HAP-1 (cell line): ENCODE measurements around the gene CAV2.

Experiments used
- DNase-seq, 2 experiments: peaks; one replicate each; pipeline ENCODE4 v3.0.0-alpha.2; 2016 to 2020; ENCODE audit warnings: low spot score in 2 of 2
- H3K27me3 ChIP-seq: fragments of 250-450 bp; sonication (Bioruptor Pico); 2 replicates; pipeline ENCODE4 v1.5.1; 2020; ENCODE audit warnings: low read depth, mild to moderate bottlenecking, moderate library complexity
- H3K36me3 ChIP-seq: fragments of 250-450 bp; sonication (Bioruptor Pico); replicated peaks from 2 replicates; pipeline ENCODE4 v1.5.1; 2020; ENCODE audit warnings: mild to moderate bottlenecking
- H3K4me1 ChIP-seq: fragments of 250-450 bp; sonication (Bioruptor Pico); 2 replicates; pipeline ENCODE4 v1.5.1; 2020; ENCODE audit warnings: mild to moderate bottlenecking
- H3K4me3 ChIP-seq: fragments of 250-450 bp; sonication (Bioruptor Pico); 2 replicates; pipeline ENCODE4 v1.5.1; 2020; ENCODE audit warnings: mild to moderate bottlenecking, moderate library complexity
- H3K9me3 ChIP-seq: fragments of 250-450 bp; sonication (Bioruptor Pico); 2 replicates; pipeline ENCODE4 v1.5.1; 2020; ENCODE audit warnings: mild to moderate bottlenecking, moderate library complexity
- in situ Hi-C: fragments of 300-500 bp; cut with MboI; formaldehyde crosslinking; loops from 3 replicates; pipeline ENCODE4 v1.14.3; 2020; ENCODE audit warnings: low sequenced_read_pairs, inconsistent platforms, mixed read lengths

CAV2 gene

GRCh38 chr7:116502201-116503096 is 2.9 kb downstream of the CAV2 start:
- Histone ChIP-seq H3K4me1 (peaks cover 10% of the 10 kb centered on the region), H3K4me3 (no peak overlapping the region), H3K36me3 (peaks cover 2% of the 10 kb centered on the region; the same call in 1 of the 2 replicates), H3K9me3 (no peaks in the 10 kb centered on the region), H3K27me3 (no peaks in the 10 kb centered on the region)
- DNase-seq: no peak
- in situ Hi-C loops: no loop called here

- Histone ChIP-seq H3K27me3 (no peaks in the 10 kb centered on the region), H3K4me1 (peaks cover 10% of the 10 kb centered on the region), H3K36me3 (peaks cover 2% of the 10 kb centered on the region; the same call in 1 of the 2 replicates), H3K9me3 (no peaks in the 10 kb centered on the region), H3K4me3 (no peak overlapping the region)
- in situ Hi-C loops: no loop called here
- DNase-seq: no peak
These were observed 4.3 kb downstream of the CAV2 start for GRCh38 chr7:116503835-116504234.

DNA sequence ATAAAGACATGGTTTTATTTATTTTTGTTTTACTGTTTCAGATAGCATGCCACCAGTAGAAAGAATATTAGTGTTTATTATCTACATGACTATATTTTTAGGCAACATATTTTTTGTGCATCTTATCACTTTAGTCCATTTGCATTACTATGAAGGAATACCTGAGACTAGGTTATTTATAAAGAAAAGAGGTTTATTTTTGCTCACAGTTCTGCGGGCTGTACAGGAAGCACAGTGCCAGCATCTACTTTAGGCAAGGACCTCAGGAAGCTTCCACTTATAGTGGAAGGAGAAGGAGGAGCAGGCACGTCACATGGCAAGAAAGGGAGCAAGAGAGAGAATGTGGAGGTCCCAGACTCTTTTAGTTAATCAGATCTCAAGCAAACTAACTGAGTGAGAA is 5.7 kb downstream of the CAV2 start:
- H3K9me3 ChIP-seq: no peaks in the 10 kb centered on the region
- no peak overlapping the region for H3K4me3 ChIP-seq
- in situ Hi-C loops: no loop called here
- H3K27me3 ChIP-seq: no peaks in the 10 kb centered on the region
- H3K36me3 ChIP-seq: peaks cover 2% of the 10 kb centered on the region; the same call in 1 of the 2 replicates
- peaks cover 4% of the 10 kb centered on the region for H3K4me1 ChIP-seq
- DNase-seq: no peak

DNA sequence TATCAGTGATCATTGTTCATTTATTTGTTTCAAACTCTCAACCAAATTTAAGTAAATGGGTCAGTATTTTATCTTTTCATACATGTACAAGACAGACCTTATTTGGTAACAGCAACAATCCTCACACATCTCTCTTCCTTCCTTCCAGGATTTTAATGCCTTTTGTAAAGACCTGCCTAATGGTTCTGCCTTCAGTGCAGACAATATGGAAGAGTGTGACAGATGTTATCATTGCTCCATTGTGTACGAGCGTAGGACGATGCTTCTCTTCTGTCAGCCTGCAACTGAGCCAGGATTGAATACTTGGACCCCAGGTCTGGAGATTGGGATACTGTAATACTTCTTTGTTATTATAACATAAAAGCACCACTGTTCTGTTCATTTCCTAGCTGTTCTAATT is 6.3 kb downstream of the CAV2 start:
- H3K9me3 ChIP-seq: no peaks in the 10 kb centered on the region
- no peak for DNase-seq
- H3K4me3 ChIP-seq: no peak overlapping the region
- H3K36me3 ChIP-seq: peaks cover 2% of the 10 kb centered on the region; the same call in 1 of the 2 replicates
- in situ Hi-C loops: no loop called here
- no peaks in the 10 kb centered on the region; the same call in 1 of the 2 replicates for H3K4me1 ChIP-seq
- no peaks in the 10 kb centered on the region for H3K27me3 ChIP-seq

DNA sequence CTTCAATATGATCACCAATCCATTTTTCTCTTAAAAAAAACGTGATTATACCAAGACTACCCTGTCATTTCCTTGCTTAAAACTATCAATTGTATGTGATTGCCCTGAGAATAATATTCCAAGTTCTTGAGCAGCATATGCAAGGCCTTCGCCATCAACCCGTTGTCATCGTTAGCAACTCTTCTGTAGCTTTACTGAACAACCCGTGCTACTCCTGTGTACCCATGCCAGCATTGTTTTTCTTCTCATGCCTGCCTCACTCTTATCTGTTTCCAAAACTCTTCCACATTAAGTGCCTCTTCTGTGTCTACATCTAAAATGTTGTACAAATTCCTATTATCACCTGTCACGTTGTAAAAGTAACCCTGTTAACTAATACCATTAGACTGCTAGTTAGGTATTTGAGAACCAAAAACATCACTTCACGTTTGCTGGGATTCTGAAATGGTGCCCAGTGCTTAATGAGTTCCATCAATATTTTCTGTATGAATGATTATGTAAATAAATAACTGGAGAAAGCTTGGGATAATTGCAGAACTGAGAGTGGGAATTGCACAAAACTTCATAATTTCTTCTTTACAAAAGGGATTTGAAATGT is 10.5 kb downstream of the CAV2 start:
- no peak for DNase-seq
- H3K4me1 ChIP-seq: no peaks in the 10 kb centered on the region

DNA sequence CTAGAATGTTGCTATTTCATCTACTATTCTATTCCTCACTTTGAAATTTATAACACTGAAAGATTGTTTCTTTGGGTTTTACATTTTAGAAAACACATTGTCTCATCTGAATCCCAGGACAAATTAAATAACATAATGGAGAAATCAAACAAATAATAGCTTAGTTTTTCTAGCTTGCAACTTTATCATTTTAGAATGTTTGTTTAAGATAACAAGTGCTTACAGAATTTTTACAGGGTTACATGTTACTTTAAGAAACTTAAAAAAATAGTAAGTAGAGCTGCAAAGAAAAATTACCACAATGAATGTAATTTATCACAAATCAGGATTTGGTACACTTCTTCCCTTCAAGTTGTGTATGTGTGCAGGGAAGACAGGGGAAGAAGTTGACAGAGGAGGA is 11.3 kb downstream of the CAV2 start:
- H3K4me3 ChIP-seq: no peak overlapping the region
- in situ Hi-C loops: no loop called here
- H3K36me3 ChIP-seq: peaks cover 2% of the 10 kb centered on the region; the same call in 1 of the 2 replicates
- no peak for DNase-seq
- no peaks in the 10 kb centered on the region for H3K4me1 ChIP-seq
- H3K9me3 ChIP-seq: no peaks in the 10 kb centered on the region
- no peaks in the 10 kb centered on the region for H3K27me3 ChIP-seq

More for the DNA sequence above, 10.5 kb downstream of the CAV2 start:
- H3K36me3 ChIP-seq: peaks cover 2% of the 10 kb centered on the region; the same call in 1 of the 2 replicates
- H3K4me3 ChIP-seq: no peak overlapping the region
- H3K27me3 ChIP-seq: no peaks in the 10 kb centered on the region
- no peaks in the 10 kb centered on the region for H3K9me3 ChIP-seq
- in situ Hi-C loops: no loop called here

- H3K27me3 ChIP-seq: no peaks in the 10 kb centered on the region
- in situ Hi-C loops: no loop called here
- no peak overlapping the region for H3K4me3 ChIP-seq
- no peak for DNase-seq
- no peaks in the 10 kb centered on the region for H3K9me3 ChIP-seq
- no peaks in the 10 kb centered on the region for H3K4me1 ChIP-seq
- no peaks in the 10 kb centered on the region; the same call in 1 of the 2 replicates for H3K36me3 ChIP-seq
These were observed 12.3 kb downstream of the CAV2 start for GRCh38 chr7:116511552-116512519.

DNA sequence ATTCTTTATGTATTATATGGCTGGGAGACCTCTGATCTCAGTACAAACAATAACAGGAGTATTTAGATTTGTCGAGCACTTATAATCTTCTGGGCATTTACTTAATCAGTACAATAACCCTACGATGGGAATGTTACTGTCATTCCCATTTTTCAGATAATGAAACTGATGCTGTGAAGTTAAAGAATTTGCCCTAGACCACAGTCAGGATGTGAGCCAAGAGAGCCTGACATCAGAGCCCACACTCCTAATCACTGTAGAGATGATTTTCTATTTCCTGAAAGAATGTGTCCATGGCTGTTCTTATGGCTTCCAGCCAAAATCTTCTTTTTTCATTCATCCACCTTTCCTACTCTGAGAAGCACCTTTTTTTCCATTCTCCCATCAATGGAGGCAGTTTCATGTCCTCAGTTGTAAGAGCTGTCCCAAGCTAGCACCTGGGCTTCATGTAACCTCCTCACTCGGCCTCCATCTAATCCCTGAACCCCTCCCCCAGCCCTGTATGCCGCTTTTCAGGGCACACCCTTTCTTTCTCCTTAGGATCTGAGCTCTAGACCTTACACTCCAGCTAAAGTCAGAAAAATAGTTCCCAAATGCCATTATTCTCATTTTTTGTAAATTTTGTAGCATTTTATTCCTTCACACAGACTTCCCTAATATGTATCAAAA is 13.1 kb downstream of the CAV2 start:
- no peaks in the 10 kb centered on the region for H3K27me3 ChIP-seq
- DNase-seq: no peak
- in situ Hi-C loops: no loop called here
- no peaks in the 10 kb centered on the region for H3K9me3 ChIP-seq
- H3K4me1 ChIP-seq: no peaks in the 10 kb centered on the region
- no peaks in the 10 kb centered on the region for H3K36me3 ChIP-seq
- no peak overlapping the region for H3K4me3 ChIP-seq

- Histone ChIP-seq H3K9me3 (no peaks in the 10 kb centered on the region), H3K4me3 (no peak overlapping the region), H3K27me3 (no peaks in the 10 kb centered on the region), H3K36me3 (no peaks in the 10 kb centered on the region), H3K4me1 (no peaks in the 10 kb centered on the region)
- in situ Hi-C loops: no loop called here
- no peak for DNase-seq
These were observed 16.0 kb downstream of the CAV2 start for GRCh38 chr7:116515584-116515983.

GRCh38 chr7:116516324-116516723 is 16.8 kb downstream of the CAV2 start:
- Histone ChIP-seq H3K4me3 (no peak overlapping the region), H3K27me3 (no peaks in the 10 kb centered on the region), H3K9me3 (no peaks in the 10 kb centered on the region), H3K36me3 (no peaks in the 10 kb centered on the region), H3K4me1 (no peaks in the 10 kb centered on the region)
- no peak for DNase-seq
- in situ Hi-C loops: no loop called here

- H3K4me3 ChIP-seq: no peak overlapping the region
- in situ Hi-C loops: no loop called here
- DNase-seq: no peak
- H3K4me1 ChIP-seq: no peaks in the 10 kb centered on the region; the same call in 1 of the 2 replicates
- H3K27me3 ChIP-seq: no peaks in the 10 kb centered on the region
- H3K9me3 ChIP-seq: no peaks in the 10 kb centered on the region
- H3K36me3 ChIP-seq: no peaks in the 10 kb centered on the region
These were observed 18.1 kb downstream of the CAV2 start for GRCh38 chr7:116517626-116518025.

DNA sequence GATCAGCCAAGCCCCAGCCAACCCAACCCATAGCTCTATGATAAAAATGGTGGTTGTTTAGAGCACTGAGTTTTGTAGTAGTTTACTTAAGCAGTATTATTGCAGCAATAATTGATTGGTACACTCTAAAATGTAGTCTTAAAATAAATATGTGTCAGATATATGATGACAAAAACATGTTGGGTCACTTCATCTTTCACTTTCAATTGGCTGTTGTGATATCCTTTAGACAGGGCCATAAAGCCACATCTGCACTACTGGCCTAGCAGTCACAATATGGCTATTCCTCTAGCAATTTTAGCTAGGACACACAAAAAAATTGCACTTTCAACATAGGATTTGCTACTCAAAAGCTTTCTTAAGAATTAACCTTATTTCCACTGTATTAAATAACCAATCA is 19.4 kb downstream of the CAV2 start:
- Histone ChIP-seq H3K36me3 (no peaks in the 10 kb centered on the region), H3K4me3 (no peak overlapping the region), H3K27me3 (no peaks in the 10 kb centered on the region), H3K4me1 (peaks cover 7% of the 10 kb centered on the region), H3K9me3 (no peaks in the 10 kb centered on the region)
- in situ Hi-C loops: no loop called here
- no peak for DNase-seq

DNA sequence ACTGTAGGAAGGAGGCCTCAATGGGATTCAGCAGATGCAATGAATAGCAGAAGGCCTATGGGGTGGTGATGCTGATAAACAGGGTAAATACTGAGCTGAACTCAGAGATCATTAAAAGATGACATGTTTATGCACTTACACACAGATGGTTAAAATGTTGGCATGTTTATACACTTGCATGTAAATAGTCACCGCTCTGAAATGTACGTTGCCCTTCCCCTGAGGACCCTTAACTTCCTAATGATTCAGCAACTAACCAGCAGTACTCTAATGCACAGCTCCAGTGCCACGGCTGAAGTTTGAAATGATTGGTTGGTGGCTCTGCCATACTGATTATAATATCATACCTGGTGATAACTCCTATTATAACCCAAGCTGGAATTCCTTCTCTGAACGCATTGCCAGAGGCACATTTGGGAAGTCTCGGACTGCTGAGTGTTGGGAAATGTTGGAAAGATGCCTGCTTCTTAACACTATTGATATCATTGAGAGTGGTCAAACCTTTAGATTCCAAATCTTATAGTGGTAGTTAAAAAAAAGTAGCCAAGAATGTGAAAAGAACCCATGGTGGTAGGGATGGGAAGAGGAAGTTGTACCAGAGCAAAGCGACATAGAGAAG is 21.6 kb downstream of the CAV2 start:
- no peak for DNase-seq
- no peaks in the 10 kb centered on the region for H3K27me3 ChIP-seq
- H3K4me3 ChIP-seq: no peak overlapping the region
- no peaks in the 10 kb centered on the region for H3K36me3 ChIP-seq
- H3K4me1 ChIP-seq: peaks cover 18% of the 10 kb centered on the region
- no peaks in the 10 kb centered on the region for H3K9me3 ChIP-seq
- in situ Hi-C loops: no loop called here
